Urinary bladder (tissue), 4 donors: Measurements from ENCODE around the gene TULP1. TPM values are rescaled to one million over a fixed set of nuclear protein-coding genes. Genes with fewer than 3 reads are reported as not detected.
A peak's percentile ranks its signal among the peaks of the same experiment; 100 is the strongest.

Experiments
- DNase-seq: peaks from one replicate; pipeline ENCODE4 v3.0.0-alpha.2; 2015; ENCODE audit errors: extremely low spot score
- H3K27ac ChIP-seq: one replicate; pipeline ENCODE4 v1.5.1; 2013; ENCODE audit warnings: low read depth, mild to moderate bottlenecking, moderate library complexity
- H3K36me3 ChIP-seq: one replicate; pipeline ENCODE4 v1.6.1; 2013; ENCODE audit warnings: mild to moderate bottlenecking, moderate library complexity; ENCODE audit not compliant: insufficient read depth
- H3K4me1 ChIP-seq: one replicate; pipeline ENCODE4 v1.6.1; 2013; ENCODE audit warnings: mild to moderate bottlenecking, moderate library complexity; ENCODE audit not compliant: insufficient read depth
- H3K4me3 ChIP-seq: one replicate; pipeline ENCODE4 v1.5.1; 2013; ENCODE audit warnings: low read depth, low read length
- WGBS: extraction: QIAGEN DNeasy Blood & Tissue Kit; methylation state at CpG from one replicate; pipeline ENCODE4 v1.1.7; 2013; 5-methylcytosine and 5-hydroxymethylcytosine counted together
- polyA plus RNA-seq: library from polyadenylated mRNA; stranded (reverse); fragments of 200-250 nt; gene quantifications from one replicate; pipeline ENCODE4 v1.2.3, GENCODE V29; 2013
- total RNA-seq: library from RNA; depleted of rRNA; stranded (reverse); fragments of >200 nt; gene quantifications from one replicate; pipeline ENCODE4 v1.2.3, GENCODE V29; 2014
- donor health status: healthy with polysubstance abuse.
- donor health status: healthy.

The TULP1 gene
- total and polyA plus RNA-seq, 2 donors, result 0.34 to 1.3 TPM

- WGBS, result 10% methylated on average over 28 of the region's 28 CpGs
- peak overlapping the region; percentile 82 for H3K27ac ChIP-seq
Measured at GRCh38 chr6:35489995-35490791, 22.5 kb downstream of the TULP1 start.

GRCh38 chr6:35489066-35489465 lies 23.6 kb downstream of the TULP1 start:
- H3K4me1 ChIP-seq, result peaks cover 7% of the 10 kb centered on the region
- no peaks in the 10 kb centered on the region for H3K36me3 ChIP-seq

More at GRCh38 chr6:35489995-35490791, 22.5 kb downstream of the TULP1 start:
- Histone ChIP-seq H3K36me3 (no peaks in the 10 kb centered on the region), H3K4me1 (peaks cover 7% of the 10 kb centered on the region), H3K4me3 (no peak overlapping the region)
- DNase-seq, result no peak

GRCh38 chr6:35488517-35488862 lies 24.2 kb downstream of the TULP1 start:
- Histone ChIP-seq H3K27ac (peak overlapping the region; percentile 84), H3K4me3 (no peak overlapping the region), H3K4me1 (peaks cover 7% of the 10 kb centered on the region), H3K36me3 (no peaks in the 10 kb centered on the region)
- DNase-seq, result no peak
- WGBS, result 63% methylated on average over 9 of the region's 9 CpGs

More at GRCh38 chr6:35489066-35489465, 23.6 kb downstream of the TULP1 start:
- H3K4me3 ChIP-seq, result no peak overlapping the region
- 67% methylated on average over 1 of the region's 1 CpG for WGBS
- no peak for DNase-seq
- peak overlapping the region; percentile 75 for H3K27ac ChIP-seq

- 30% methylated on average over 9 of the region's 9 CpGs for WGBS
- no peak overlapping the region for H3K4me3 ChIP-seq
- H3K4me1 ChIP-seq, result peaks cover 7% of the 10 kb centered on the region
- no peaks in the 10 kb centered on the region for H3K36me3 ChIP-seq
- H3K27ac ChIP-seq, result peak overlapping the region; percentile 84
- DNase-seq, result no peak
Measured at GRCh38 chr6:35487658-35488516, 24.8 kb downstream of the TULP1 start.

GRCh38 chr6:35486005-35486925 lies 26.4 kb downstream of the TULP1 start:
- 24% methylated on average over 61 of the region's 61 CpGs for WGBS
- no peaks in the 10 kb centered on the region for H3K36me3 ChIP-seq
- peaks cover 7% of the 10 kb centered on the region for H3K4me1 ChIP-seq
- peak overlapping the region; percentile 90 for H3K27ac ChIP-seq
- no peak overlapping the region for H3K4me3 ChIP-seq
- DNase-seq, result no peak

- Histone ChIP-seq H3K27ac (peak overlapping the region; percentile 90), H3K4me1 (peaks cover 7% of the 10 kb centered on the region), H3K4me3 (no peak overlapping the region), H3K36me3 (no peaks in the 10 kb centered on the region)
- DNase-seq, result no peak
- 26% methylated on average over 11 of the region's 11 CpGs for WGBS
Measured at GRCh38 chr6:35485402-35485877, 27.3 kb downstream of the TULP1 start.

GRCh38 chr6:35484921-35485392 lies 27.7 kb downstream of the TULP1 start:
- H3K4me3 ChIP-seq, result no peak overlapping the region
- H3K4me1 ChIP-seq, result peaks cover 7% of the 10 kb centered on the region
- DNase-seq, result no peak
- H3K27ac ChIP-seq, result peak overlapping the region; percentile 90
- H3K36me3 ChIP-seq, result no peaks in the 10 kb centered on the region
- WGBS, result 82% methylated on average over 7 of the region's 7 CpGs

GRCh38 chr6:35483893-35484645 lies 28.6 kb downstream of the TULP1 start:
- Histone ChIP-seq H3K4me1 (peaks cover 6% of the 10 kb centered on the region), H3K36me3 (no peaks in the 10 kb centered on the region), H3K27ac (no peak overlapping the region), H3K4me3 (no peak overlapping the region)
- no peak for DNase-seq
- 89% methylated on average over 13 of the region's 13 CpGs for WGBS

GRCh38 chr6:35483490-35483889 lies 29.2 kb downstream of the TULP1 start:
- no peak overlapping the region for H3K4me3 ChIP-seq
- H3K4me1 ChIP-seq, result peaks cover 6% of the 10 kb centered on the region
- 88% methylated on average over 3 of the region's 3 CpGs for WGBS
- H3K36me3 ChIP-seq, result no peaks in the 10 kb centered on the region
- H3K27ac ChIP-seq, result no peak overlapping the region
- DNase-seq, result no peak

- 93% methylated on average over 4 of the region's 4 CpGs for WGBS
- no peak for DNase-seq
- H3K27ac ChIP-seq, result no peak overlapping the region
- no peaks in the 10 kb centered on the region for H3K36me3 ChIP-seq
- no peak overlapping the region for H3K4me3 ChIP-seq
- H3K4me1 ChIP-seq, result peaks cover 6% of the 10 kb centered on the region
Measured at GRCh38 chr6:35483062-35483461, 29.6 kb downstream of the TULP1 start.

- H3K27ac ChIP-seq, result no peak overlapping the region
Measured at GRCh38 chr6:35481226-35481625, 31.5 kb downstream of the TULP1 start.

GRCh38 chr6:35480176-35480575 lies 32.5 kb downstream of the TULP1 start:
- Histone ChIP-seq H3K4me1 (no peaks in the 10 kb centered on the region), H3K36me3 (no peaks in the 10 kb centered on the region)
- 93% methylated on average over 12 of the region's 12 CpGs for WGBS

More at GRCh38 chr6:35481226-35481625, 31.5 kb downstream of the TULP1 start:
- DNase-seq, result no peak
- Histone ChIP-seq H3K36me3 (no peaks in the 10 kb centered on the region), H3K4me3 (no peak overlapping the region), H3K4me1 (peaks cover 3% of the 10 kb centered on the region)
- WGBS, result 71% methylated on average over 8 of the region's 8 CpGs

More at GRCh38 chr6:35480176-35480575, 32.5 kb downstream of the TULP1 start:
- H3K27ac ChIP-seq, result no peak overlapping the region
- no peak overlapping the region for H3K4me3 ChIP-seq
- no peak for DNase-seq
